ENCODE results near the gene EXOSC5. TPM values are rescaled to one million over a fixed set of nuclear protein-coding genes. Genes with fewer than 3 reads are reported as not detected.

The EXOSC5 gene
- total and polyA plus RNA-seq, 10 of the 15 experiments (the other 5 are each of a cell fraction or from before 2014, with no cell fraction given), result 15.8 to 123 (median 52.7) TPM

- in situ Hi-C loops (cut with MboI) (no loop called here), intact Hi-C loops (cut with micrococcal nuclease; ENCODE audit: unreplicated experiment) (no loop called here)
- Histone ChIP-seq H3K4me2 (ENCODE audit: control insufficient read depth, insufficient read depth) (no peak overlapping the region), H3K27me3 (replicated peaks in 1 of 2; ENCODE audit: control insufficient read depth in 2 of 2, insufficient read depth in 2 of 2, low read length in 1 of 2) (no peaks in the 10 kb centered on the region), H3K27ac (ENCODE audit: control insufficient read depth, insufficient read depth) (no peak overlapping the region), H3K79me2 (ENCODE audit: control insufficient read depth, insufficient read depth, low read length) (no peaks in the 10 kb centered on the region), H3K9ac (ENCODE audit: control insufficient read depth, insufficient read depth, low read length) (no peak overlapping the region), H3K36me3 (ENCODE audit: control insufficient read depth in 2 of 2, insufficient read depth in 2 of 2, low read length in 1 of 2) (peaks cover 7 to 13% of the 10 kb centered on the region in 2 experiments), H4K20me1 (ENCODE audit: control insufficient read depth, insufficient read depth) (no peaks in the 10 kb centered on the region), H3K4me1 (ENCODE audit: control insufficient read depth, insufficient read depth, low read length) (no peaks in the 10 kb centered on the region), H3K4me3 (no peak overlapping the region), H3K9me3 (replicated peaks; ENCODE audit: control insufficient read depth, insufficient read depth, low read length) (no peaks in the 10 kb centered on the region), H2AFZ (ENCODE audit: control insufficient read depth, low read depth, low read length) (no peak overlapping the region)
- ChIA-PET RAD21 (ENCODE audit: unreplicated experiment) (no interaction called here), SMC1A (ENCODE audit: uncharacterized antibody, unreplicated experiment) (no interaction called here), CTCF (no interaction called here), POLR2A (no interaction called here)
- DNase-seq (ENCODE audit: low read depth, low spot score) (no peak), ATAC-seq (no peak), FAIRE-seq (no peak)
- BruUV-seq (replicated peaks), result no TSS peak
- TF ChIP-seq SUZ12 (IDR thresholded peaks at IDR 0.05; ENCODE audit: unreplicated experiment) (no peak), ZNF622 (IDR thresholded peaks at IDR 0.05) (no peak), USF2 (IDR thresholded peaks at IDR 0.05; ENCODE audit: borderline replicate concordance, low read depth, low read length) (no peak)
- WGBS (ENCODE audit: insufficient coverage, insufficient replicate concordance, low lambda C conversion rate, missing lambda C conversion rate), result 95% methylated on average over 12 of the region's 12 CpGs
These were observed 19.1 kb upstream of the EXOSC5 start for GRCh38 chr19:41416194-41416674.

GRCh38 chr19:41415154-41415571 is 18.0 kb upstream of the EXOSC5 start:
- no peak overlapping the region for H3K27ac ChIP-seq (ENCODE audit: control insufficient read depth, insufficient read depth)
- ATAC-seq, result no peak
- SMC1A ChIA-PET (ENCODE audit: uncharacterized antibody, unreplicated experiment), result interaction anchor here (0.5 kb wide), 1 partner anchor 138 kb away, joined by 3 read pairs; no protein-coding TSS in a partner anchor
- no peak for TF ChIP-seq ZBTB40 (IDR thresholded peaks at IDR 0.05; ENCODE audit: borderline replicate concordance)
- TF ChIP-seq ZNF24 (IDR thresholded peaks at IDR 0.05), result no peak
- TF ChIP-seq USF2 (IDR thresholded peaks at IDR 0.05; ENCODE audit: borderline replicate concordance, low read depth, low read length), result no peak
- TF ChIP-seq REST (IDR thresholded peaks at IDR 0.05; ENCODE audit: low read depth, low read length), result no peak
- WGBS (ENCODE audit: insufficient coverage, insufficient replicate concordance, low lambda C conversion rate, missing lambda C conversion rate), result 94% methylated on average over 9 of the region's 9 CpGs
- BruUV-seq (replicated peaks), result no TSS peak
- H3K27me3 ChIP-seq (replicated peaks in 1 of 2; ENCODE audit: control insufficient read depth in 2 of 2, insufficient read depth in 2 of 2, low read length in 1 of 2), result no peaks in the 10 kb centered on the region
- CTCF ChIA-PET, result no interaction called here
- no peaks in the 10 kb centered on the region for H4K20me1 ChIP-seq (ENCODE audit: control insufficient read depth, insufficient read depth)
- peaks cover 2% of the 10 kb centered on the region for H3K4me1 ChIP-seq (ENCODE audit: control insufficient read depth, insufficient read depth, low read length)
- intact Hi-C loops (cut with micrococcal nuclease; ENCODE audit: unreplicated experiment), result no loop called here
- POLR2A ChIA-PET, result no interaction called here
- no peak overlapping the region for H3K9ac ChIP-seq (ENCODE audit: control insufficient read depth, insufficient read depth, low read length)
- H3K4me3 ChIP-seq, result no peak overlapping the region
- RAD21 ChIA-PET (ENCODE audit: unreplicated experiment), result no interaction called here
- DNase-seq (ENCODE audit: low read depth, low spot score), result no peak
- H2AFZ ChIP-seq (ENCODE audit: control insufficient read depth, low read depth, low read length), result no peak overlapping the region
- in situ Hi-C loops (cut with MboI), result no loop called here
- no peak overlapping the region for H3K4me2 ChIP-seq (ENCODE audit: control insufficient read depth, insufficient read depth)
- no peaks in the 10 kb centered on the region; the same call in 1 of the 2 replicates for H3K79me2 ChIP-seq (ENCODE audit: control insufficient read depth, insufficient read depth, low read length)
- FAIRE-seq, result no peak
- no peaks in the 10 kb centered on the region for H3K9me3 ChIP-seq (replicated peaks; ENCODE audit: control insufficient read depth, insufficient read depth, low read length)
- H3K36me3 ChIP-seq (ENCODE audit: control insufficient read depth in 2 of 2, insufficient read depth in 2 of 2, low read length in 1 of 2), result peaks cover 6 to 11% of the 10 kb centered on the region in 2 experiments; a peak in 3 of 4 replicates

Measured in GM12878 (cell line).